H1 (cell line): ENCODE data around the gene SOX30. TPM values are rescaled to one million over a fixed set of nuclear protein-coding genes. Genes with fewer than 3 reads are reported as not detected.

ENCODE experiments used
- CTCF ChIA-PET: fragments of 300-600 bp; sonication (Branson Sonifier 250); formaldehyde crosslinking; loops from one replicate; lab custom pipeline; 2021; ENCODE audit not compliant: partially characterized antibody; lab: Charles Lee
- POLR2A ChIA-PET: fragments of 300-600 bp; sonication (Branson Sonifier 250); formaldehyde crosslinking; loops from one replicate; lab custom pipeline; 2021; ENCODE audit warnings: inconsistent platforms; ENCODE audit not compliant: partially characterized antibody; lab: Charles Lee
- DNase-seq, 2 experiments: peaks; one replicate each; pipeline versions ENCODE4 v3.0.0 to v3.0.0-alpha.2; 2010 to 2022; ENCODE audit warnings: low spot score in 2 of 2, low read depth in 1 of 2, mixed read lengths in 1 of 2
- FAIRE-seq: peaks from 2 replicates; lab custom pipeline; 2011; peaks lifted over from hg19 to GRCh38; lab: Jason Lieb, UNC
- H2AFZ ChIP-seq: 2 replicates; pipeline ENCODE4 v1.8.1; 2012; ENCODE audit warnings: low read length, inconsistent platforms
- H2AK5ac ChIP-seq: 2 replicates; pipeline ENCODE4 v1.6.1; 2013; ENCODE audit warnings: low read depth, low read length
- H2BK120ac ChIP-seq: replicated peaks from 2 replicates; pipeline ENCODE3; 2013; ENCODE audit warnings: low read depth, low read length, inconsistent platforms
- H2BK12ac ChIP-seq: 2 replicates; pipeline ENCODE4 v1.6.1; 2013; ENCODE audit warnings: low read depth, low read length
- H2BK15ac ChIP-seq: 2 replicates; pipeline ENCODE4 v1.6.1; 2013; ENCODE audit warnings: low read length
- H2BK20ac ChIP-seq: 2 replicates; pipeline ENCODE4 v1.6.1; 2013; ENCODE audit warnings: low read length
- H2BK5ac ChIP-seq: 2 replicates; pipeline ENCODE4 v1.6.1; 2013; ENCODE audit warnings: low read depth, low read length
- H3K14ac ChIP-seq: 2 replicates; pipeline ENCODE4 v1.6.1; 2013; ENCODE audit warnings: inconsistent platforms; ENCODE audit not compliant: insufficient read length
- H3K18ac ChIP-seq: 2 replicates; pipeline ENCODE4 v1.6.1; 2013; ENCODE audit warnings: low read length; ENCODE audit errors: extremely low read depth
- H3K23ac ChIP-seq: 2 replicates; pipeline ENCODE4 v1.6.1; 2013; ENCODE audit warnings: inconsistent platforms; ENCODE audit not compliant: insufficient read length
- H3K23me2 ChIP-seq: 2 replicates; pipeline ENCODE4 v1.6.1; 2013; ENCODE audit warnings: low read depth, low read length
- H3K27ac ChIP-seq: 2 replicates; pipeline ENCODE4 v1.6.1; 2011; ENCODE audit warnings: low read depth, low read length, inconsistent platforms
- H3K27me3 ChIP-seq, 4 experiments: replicated peaks in 1 of 4; 1 replicate in 1 of 4; 2 replicates in 3 of 4; pipeline versions ENCODE4 v1.6.1 to v1.8.1; 2011 to 2013; ENCODE audit warnings: low read length in 3 of 4, mild to moderate bottlenecking in 3 of 4, inconsistent platforms in 2 of 4, mixed read lengths in 2 of 4, moderate library complexity in 1 of 4; ENCODE audit not compliant: control insufficient read depth in 3 of 4, insufficient read depth in 3 of 4; ENCODE audit errors: extremely low read depth in 1 of 4
- H3K36me3 ChIP-seq, 4 experiments: 2 replicates each; pipeline versions ENCODE4 v1.6.1 to v1.8.1; 2011 to 2013; ENCODE audit warnings: mild to moderate bottlenecking in 4 of 4, low read length in 3 of 4, moderate library complexity in 2 of 4, control low read depth in 1 of 4, inconsistent platforms in 1 of 4; ENCODE audit not compliant: insufficient read depth in 4 of 4, control insufficient read depth in 2 of 4
- H3K4ac ChIP-seq: replicated peaks from 2 replicates; pipeline ENCODE3; 2013; ENCODE audit warnings: low read length, low read depth, mixed read lengths, inconsistent platforms; ENCODE audit not compliant: insufficient read length
- H3K4me1 ChIP-seq, 4 experiments: replicated peaks in 1 of 4; 1 replicate in 1 of 4; 2 replicates in 3 of 4; pipeline versions ENCODE4 v1.6.1 to v1.8.1; 2011 to 2013; ENCODE audit warnings: low read length in 3 of 4, inconsistent platforms in 2 of 4, mixed read lengths in 1 of 4; ENCODE audit not compliant: insufficient read depth in 4 of 4, control insufficient read depth in 3 of 4
- H3K4me2 ChIP-seq, 2 experiments: 2 replicates each; pipeline versions ENCODE4 v1.6.1 to v1.8.1; 2011 to 2013; ENCODE audit warnings: low read depth in 2 of 2, low read length in 2 of 2, control low read depth in 1 of 2, inconsistent platforms in 1 of 2, mild to moderate bottlenecking in 1 of 2; ENCODE audit not compliant: insufficient read depth in 1 of 2
- H3K4me3 ChIP-seq, 4 experiments: fragments of 200-600, 300-600 bp in 1 of 4; sonication (generic), shearing (Covaris generic), sonication (Bioruptor Twin) in 1 of 4; 2 replicates each; pipeline versions ENCODE4 v1.5.1 to v1.8.1; 2011 to 2016; ENCODE audit warnings: low read length in 4 of 4, low read depth in 3 of 4, control low read depth in 2 of 4, inconsistent platforms in 2 of 4, mild to moderate bottlenecking in 2 of 4, mixed read lengths in 1 of 4, moderate library complexity in 1 of 4; ENCODE audit not compliant: insufficient read depth in 2 of 4; ENCODE audit errors: extremely low read depth in 1 of 4
- H3K56ac ChIP-seq: replicated peaks from 2 replicates; pipeline ENCODE3; 2013; ENCODE audit warnings: low read depth, mild to moderate bottlenecking, mixed read lengths, low read length, inconsistent platforms; ENCODE audit not compliant: insufficient read length
- H3K79me1 ChIP-seq: 2 replicates; pipeline ENCODE4 v1.6.1; 2013; ENCODE audit warnings: low read depth, low read length, control low read depth
- H3K79me2 ChIP-seq, 2 experiments: 2 replicates each; pipeline versions ENCODE4 v1.6.1 to v1.8.1; 2012 to 2013; ENCODE audit warnings: low read length in 2 of 2, mild to moderate bottlenecking in 2 of 2, inconsistent platforms in 1 of 2; ENCODE audit not compliant: insufficient read depth in 2 of 2, control insufficient read depth in 1 of 2
- H3K9ac ChIP-seq, 4 experiments: replicated peaks in 1 of 4; 1 replicate in 1 of 4; 2 replicates in 3 of 4; pipeline versions ENCODE4 v1.6.1 to v1.8.1; 2011 to 2013; ENCODE audit warnings: low read depth in 3 of 4, low read length in 3 of 4, control low read depth in 2 of 4, mild to moderate bottlenecking in 2 of 4, moderate library complexity in 2 of 4, inconsistent platforms in 1 of 4; ENCODE audit errors: extremely low read depth in 1 of 4
- H3K9me3 ChIP-seq, 2 experiments: 2 replicates each; pipeline versions ENCODE4 v1.6.1 to v1.8.1; 2012 to 2013; ENCODE audit warnings: mild to moderate bottlenecking in 2 of 2, moderate library complexity in 2 of 2, control low read depth in 1 of 2, inconsistent platforms in 1 of 2, low read depth in 1 of 2, low read length in 1 of 2, mixed read lengths in 1 of 2; ENCODE audit not compliant: insufficient read depth in 2 of 2
- H4K20me1 ChIP-seq, 2 experiments: replicated peaks in 1 of 2; 2 replicates each; pipeline versions ENCODE3 to v1.8.1; 2011 to 2013; ENCODE audit warnings: inconsistent platforms in 2 of 2, low read length in 2 of 2, mild to moderate bottlenecking in 1 of 2; ENCODE audit not compliant: insufficient read depth in 2 of 2, control insufficient read depth in 1 of 2
- H4K5ac ChIP-seq: 2 replicates; pipeline ENCODE4 v1.6.1; 2013; ENCODE audit warnings: low read length, low read depth, mixed read lengths, inconsistent platforms; ENCODE audit not compliant: insufficient read length
- H4K8ac ChIP-seq: 2 replicates; pipeline ENCODE4 v1.8.0; 2013; ENCODE audit warnings: mild to moderate bottlenecking, moderate library complexity, low read length, inconsistent platforms; ENCODE audit not compliant: insufficient read depth; ENCODE audit errors: extremely low read depth
- H4K91ac ChIP-seq: replicated peaks from 2 replicates; pipeline ENCODE3; 2013; ENCODE audit warnings: low read length, mixed read lengths, inconsistent platforms; ENCODE audit not compliant: insufficient read length
- BACH1 ChIP-seq: IDR thresholded peaks from 2 replicates; pipeline ENCODE4 v1.6.1; 2012; ENCODE audit warnings: low read length, improper control_type of control experiment
- PHF8 ChIP-seq: fragments of 200-600 bp; sonication (generic); conservative IDR thresholded peaks from 2 replicates; pipeline ENCODE4 v1.7.1; 2012; ENCODE audit warnings: low read depth, mild to moderate bottlenecking, inconsistent platforms, low read length, moderate library complexity
- POLR2AphosphoS5 ChIP-seq: IDR thresholded peaks from 2 replicates; pipeline ENCODE4 v1.6.1; 2011; ENCODE audit warnings: low read depth, low read length
- RNF2 ChIP-seq: fragments of 200-900, 300-1000 bp; sonication (generic); IDR thresholded peaks from 2 replicates; pipeline ENCODE4 v1.7.1; 2016; ENCODE audit warnings: borderline replicate concordance, low read depth, mild to moderate bottlenecking, antibody characterized with exemption, low read length; ENCODE audit not compliant: poor library complexity, severe bottlenecking; ENCODE audit errors: missing control alignments
- SAP30 ChIP-seq: fragments of 300-600 bp; sonication (generic); IDR thresholded peaks from 2 replicates; pipeline ENCODE4 v1.7.1; 2012; ENCODE audit warnings: low read length, moderate library complexity, mild to moderate bottlenecking, inconsistent platforms; ENCODE audit not compliant: insufficient read depth, insufficient replicate concordance
- SIN3A ChIP-seq, 2 experiments: IDR thresholded peaks in 1 of 2; conservative IDR thresholded peaks in 1 of 2; 2 replicates each; pipeline ENCODE4 v1.6.1; 2011 to 2012; ENCODE audit warnings: low read length in 2 of 2, improper control_type of control experiment in 1 of 2, low read depth in 1 of 2, mild to moderate bottlenecking in 1 of 2
- SUZ12 ChIP-seq: fragments of 200-600 bp; sonication (generic); IDR thresholded peaks from 2 replicates; pipeline ENCODE4 v1.6.1; 2012; ENCODE audit warnings: mild to moderate bottlenecking, inconsistent platforms, low read length, moderate library complexity, mixed read lengths
- WGBS, 2 experiments: shearing (Covaris generic) in 1 of 2; methylation state at CpG; one replicate each; pipeline versions ENCODE4 v1.1.6 to v1.1.7; 2013 to 2015; ENCODE audit warnings: low lambda C conversion rate in 2 of 2, mixed read lengths in 2 of 2, inconsistent platforms in 1 of 2, low coverage in 1 of 2, missing lambda C conversion rate in 1 of 2; ENCODE audit not compliant: insufficient replicate concordance in 2 of 2, insufficient coverage in 1 of 2, insufficient read length in 1 of 2; ENCODE audit errors: extremely low coverage in 1 of 2, missing lambda C conversion rate in 1 of 2; 5-methylcytosine and 5-hydroxymethylcytosine counted together
- polyA plus RNA-seq, 7 experiments: library from polyadenylated mRNA; depleted of rRNA in 3 of 7; stranded (reverse) in 5 of 7; unstranded in 2 of 7; fragments of >200 nt in 5 of 7; fragments of 200-250 nt in 2 of 7; gene quantifications; 1 replicate in 5 of 7; 2 replicates in 1 of 7; 4 replicates in 1 of 7; pipeline versions ENCODE4 v1.2.1 to v1.2.3, GENCODE V29; 2011 to 2013; ENCODE audit warnings: missing spikeins in 2 of 7, mixed read lengths in 2 of 7
- total RNA-seq: library from RNA; stranded (reverse); fragmentation: NEBNext Ultra II Directional; extraction: Animal tissue kit (Norgen Biotek cat#: 25700); gene quantifications from 2 replicates; pipeline ENCODE4 v1.2.1, GENCODE V29; 2021

The SOX30 gene
- total and polyA plus RNA-seq, 2 of the 8 experiments (the other 6 are each of a cell fraction or from before 2014, with no cell fraction given), result 0.35 TPM; not detected in 1

DNA sequence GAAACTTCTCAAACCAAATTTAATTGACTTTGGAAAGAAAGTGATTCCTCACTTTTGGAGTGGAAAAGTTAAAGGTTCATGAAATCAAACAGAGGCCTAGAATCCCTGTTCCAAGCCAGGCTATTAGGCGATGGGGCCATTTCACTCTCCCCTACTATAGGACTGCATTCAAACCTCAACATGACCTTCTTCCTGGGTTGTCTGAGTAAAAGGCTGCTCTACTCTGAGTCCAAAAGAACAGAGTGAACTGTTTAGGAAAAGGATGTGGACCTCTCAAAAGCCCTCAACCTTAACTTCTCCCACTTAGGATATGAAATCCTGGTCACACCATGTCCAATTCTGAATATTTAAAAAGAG, 34.9 kb upstream of the SOX30 start:
- Histone ChIP-seq H3K79me2 (no peaks in the 10 kb centered on the region), H3K23ac (no peak overlapping the region), H3K4me3 (no peak overlapping the region), H2AFZ (no peak overlapping the region), H2AK5ac (no peak overlapping the region), H4K91ac (no peak overlapping the region), H2BK20ac (no peak overlapping the region), H4K5ac (no peak overlapping the region), H2BK120ac (no peak overlapping the region), H4K20me1 (no peaks in the 10 kb centered on the region), H4K8ac (no peak overlapping the region), H3K56ac (no peak overlapping the region), H3K9ac (no peak overlapping the region), H3K27ac (no peak overlapping the region), H3K27me3 (no peaks in the 10 kb centered on the region), H3K4ac (no peak overlapping the region), H3K36me3 (no peaks in the 10 kb centered on the region), H3K9me3 (peaks cover 0 to 11% of the 10 kb centered on the region in 2 experiments; a peak in 1 of 4 replicates), H3K14ac (no peak overlapping the region), H3K4me1 (no peaks in the 10 kb centered on the region), H3K79me1 (no peaks in the 10 kb centered on the region), H3K18ac (no peak overlapping the region), H2BK5ac (no peak overlapping the region), H3K23me2 (no peaks in the 10 kb centered on the region), H2BK15ac (no peak overlapping the region), H2BK12ac (no peak overlapping the region), H3K4me2 (no peak overlapping the region)
- FAIRE-seq (no peak), DNase-seq (no peak)
- ChIA-PET POLR2A (no interaction called here), CTCF (no interaction called here)
- no peak for TF ChIP-seq BACH1
- TF ChIP-seq RNF2, result no peak
- no peak for TF ChIP-seq POLR2AphosphoS5
- TF ChIP-seq PHF8, result no peak
- no peak for TF ChIP-seq SIN3A (conservative IDR thresholded peaks at IDR 0.05 in 1 of 2, IDR thresholded peaks at IDR 0.05 in 1 of 2; ENCODE audit: low read depth in 1 of 2, low read length in 2 of 2)
- no peak for TF ChIP-seq SAP30
- no peak for TF ChIP-seq SUZ12
- WGBS, 2 experiments, result 100% methylated on average over 1 of the region's 1 CpG; no CpG with 5 or more reads in 1 of the 2 experiments
